Stimulated activated naive CD4-positive, alpha-beta T cell (primary cell): ENCODE data around the gene NECAP2.
A peak's percentile ranks its signal among the peaks of the same experiment; 100 is the strongest.
"Not testable (repeated sequence)": the region's sequence is repeated elsewhere in the genome, so short reads cannot be mapped to it uniquely, and the experiment has no call there.

Experiments used
- DNase-seq, 6 experiments: peaks; one replicate each; lab custom pipeline; 2025; lab: John Stamatoyannopoulos, UW

NECAP2 gene

DNA sequence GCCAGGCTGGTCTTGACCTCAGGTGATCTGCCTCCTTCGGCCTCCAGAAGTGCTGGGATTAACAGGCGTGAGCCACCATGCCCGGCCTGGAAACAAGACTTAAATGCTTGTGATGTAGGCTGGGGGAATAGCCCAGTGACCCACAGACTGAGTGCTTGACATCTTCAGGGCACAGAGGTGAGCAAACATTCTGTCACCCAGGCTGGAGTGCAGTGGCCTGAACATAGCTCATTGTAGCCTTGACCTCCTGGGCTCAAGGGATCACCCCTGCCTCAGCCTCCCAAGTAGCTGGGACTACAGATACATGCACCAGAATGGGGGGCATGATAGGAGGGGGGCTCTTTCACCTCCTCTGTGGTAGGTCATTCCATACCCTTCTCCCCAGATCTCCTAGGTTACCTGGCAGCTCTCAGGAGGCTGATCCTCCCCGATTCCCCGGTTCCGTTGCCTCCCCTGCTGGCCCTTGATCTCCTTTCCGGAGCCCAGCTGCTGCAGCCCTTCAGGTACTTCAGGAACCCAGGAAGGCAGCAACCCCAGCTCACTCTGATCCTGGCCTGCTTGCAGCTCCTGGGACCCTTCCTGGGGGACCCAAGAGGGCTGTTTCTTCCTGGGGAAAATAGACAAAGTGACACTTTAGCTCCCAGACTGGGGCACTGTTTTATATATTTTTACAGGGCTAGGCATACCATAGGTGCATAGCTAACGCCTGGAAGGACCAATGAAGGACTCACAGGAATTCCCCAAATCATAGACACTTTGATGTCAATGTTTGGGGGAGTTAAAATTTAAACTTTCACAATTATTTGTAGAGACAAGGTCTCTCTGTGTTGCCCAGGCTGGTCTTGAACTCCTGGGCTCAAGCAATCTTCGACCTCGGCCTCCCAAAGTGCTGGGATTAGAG lies 15.1 kb upstream of the NECAP2 start:
- no peak for DNase-seq

DNA sequence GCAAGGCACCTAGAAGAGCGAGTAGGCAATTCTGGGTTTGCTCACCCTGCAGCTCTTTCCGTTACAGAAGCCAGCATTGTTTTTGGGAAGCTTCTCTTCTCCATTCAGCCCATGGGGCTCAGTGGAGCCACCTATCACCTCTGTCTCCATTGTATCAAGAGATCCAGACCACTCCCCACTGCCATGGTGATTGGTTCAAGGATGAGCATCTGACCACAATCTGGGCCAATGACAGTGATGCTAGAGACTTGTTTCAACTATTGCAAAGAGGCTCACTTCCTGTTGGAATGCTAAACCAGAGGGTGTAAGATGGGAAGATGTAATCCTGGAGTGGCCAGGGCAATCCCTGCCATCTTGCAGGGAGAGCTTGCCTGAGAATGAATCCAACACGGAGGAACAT lies 9.9 kb upstream of the NECAP2 start:
- no peak for DNase-seq

DNA sequence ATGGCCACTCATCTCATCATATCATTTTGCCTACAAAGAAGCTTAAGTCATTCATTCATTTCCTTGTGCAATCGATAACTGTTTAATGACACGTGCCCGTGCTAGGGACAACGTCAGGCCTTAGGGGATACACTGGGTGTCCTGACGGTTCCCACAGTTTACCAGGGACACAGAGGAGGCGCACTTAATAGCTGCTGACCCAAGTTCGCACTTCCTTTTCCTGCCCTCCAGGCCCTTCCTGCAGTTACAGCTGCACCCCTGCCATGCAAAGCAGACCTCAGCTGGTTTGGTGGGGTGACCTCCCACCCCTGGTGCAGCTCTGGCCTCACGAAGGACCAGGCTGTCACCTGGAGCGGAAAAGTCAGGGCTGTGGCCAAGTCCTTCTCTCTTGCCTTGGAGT lies 7.5 kb upstream of the NECAP2 start:
- no peak for DNase-seq

DNA sequence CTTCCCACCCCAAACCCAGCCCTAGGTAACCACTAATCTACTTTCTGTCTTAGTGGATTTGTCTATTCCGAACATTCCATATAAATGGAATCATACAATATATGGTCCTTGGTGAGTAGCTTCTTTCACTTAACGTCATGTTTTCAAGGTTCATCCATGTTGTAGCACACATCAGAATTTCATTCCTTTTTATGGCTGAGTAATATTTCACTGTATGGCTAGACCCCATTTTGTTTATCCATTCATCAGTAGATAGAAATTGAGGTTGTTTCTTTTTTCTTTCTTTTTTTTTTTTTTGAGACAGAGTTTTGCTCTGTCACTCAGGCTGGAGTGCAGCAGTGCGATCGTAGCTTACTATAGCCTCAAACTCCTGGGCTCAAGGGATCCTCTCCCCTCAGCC lies 6.5 kb upstream of the NECAP2 start:
- no peak for DNase-seq

DNA sequence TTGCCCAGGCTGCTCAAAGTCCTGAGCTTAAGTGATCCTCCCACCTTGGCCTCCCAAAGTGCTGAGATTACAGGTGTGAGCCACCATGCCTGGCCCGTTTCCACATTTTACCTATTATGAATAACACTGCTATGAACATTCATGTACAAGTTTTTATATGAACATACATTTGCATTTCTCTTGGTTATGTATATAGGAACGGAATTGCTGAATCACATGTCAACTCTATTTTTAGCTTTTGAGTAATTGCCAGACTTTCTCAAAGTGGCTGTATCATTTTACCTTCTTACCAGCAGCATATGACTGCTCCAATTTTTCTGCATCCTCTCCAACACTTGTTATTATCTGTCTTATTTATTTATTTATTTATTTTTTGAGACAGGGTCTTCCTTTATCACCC lies 6.0 kb upstream of the NECAP2 start:
- DNase-seq = no peak

DNA sequence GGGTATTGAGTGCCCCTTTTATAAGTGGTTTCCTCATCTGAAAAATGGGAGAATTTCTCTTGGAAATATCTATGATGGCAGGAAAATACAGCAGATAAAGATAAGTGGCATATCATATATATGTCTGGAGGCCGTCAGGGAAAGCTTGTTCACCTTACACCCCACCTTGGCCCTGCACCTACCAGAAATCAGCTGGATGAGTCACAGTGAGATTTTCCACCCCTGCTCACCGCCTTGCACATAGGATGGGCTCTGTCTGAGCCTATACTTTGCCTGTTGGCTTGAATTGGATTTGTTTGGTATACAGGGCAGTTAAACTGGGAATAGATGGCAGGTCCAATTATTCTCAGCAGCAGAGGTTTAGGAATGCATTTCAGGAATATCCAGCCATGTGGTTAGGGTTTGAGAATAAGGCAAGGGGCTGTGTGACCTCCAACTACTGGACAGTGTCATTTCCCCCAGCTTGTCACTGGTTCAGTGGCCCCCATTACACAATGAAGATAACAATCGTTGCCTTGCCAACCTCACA lies 3.5 kb upstream of the NECAP2 start, which contains the start of gene SPATA21:
TSS of gene SPATA21 (minus strand) at position 479 of the 529 bp plus-strand sequence. CDS start 6,053 bp downstream, outside the sequence.
- DNase-seq = no peak

DNA sequence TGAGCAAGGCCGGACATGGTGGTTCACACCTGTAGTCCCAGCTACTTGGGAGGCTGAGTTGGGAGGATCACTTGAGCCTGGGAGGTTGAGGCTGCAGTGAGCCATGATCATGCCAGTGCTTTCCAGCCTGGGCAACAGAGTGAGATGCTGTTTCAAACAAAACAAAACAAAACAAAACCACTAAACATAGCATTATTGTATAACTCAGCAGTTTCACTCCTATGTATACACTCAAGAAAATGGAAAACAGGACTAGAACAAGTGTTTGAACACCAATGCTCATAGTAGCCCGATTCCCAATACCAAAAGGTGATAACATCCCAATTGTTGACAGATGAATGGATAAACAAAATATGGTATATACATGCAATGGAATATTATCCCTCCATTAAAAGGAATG lies 2.0 kb upstream of the NECAP2 start:
- DNase-seq = no peak

DNA sequence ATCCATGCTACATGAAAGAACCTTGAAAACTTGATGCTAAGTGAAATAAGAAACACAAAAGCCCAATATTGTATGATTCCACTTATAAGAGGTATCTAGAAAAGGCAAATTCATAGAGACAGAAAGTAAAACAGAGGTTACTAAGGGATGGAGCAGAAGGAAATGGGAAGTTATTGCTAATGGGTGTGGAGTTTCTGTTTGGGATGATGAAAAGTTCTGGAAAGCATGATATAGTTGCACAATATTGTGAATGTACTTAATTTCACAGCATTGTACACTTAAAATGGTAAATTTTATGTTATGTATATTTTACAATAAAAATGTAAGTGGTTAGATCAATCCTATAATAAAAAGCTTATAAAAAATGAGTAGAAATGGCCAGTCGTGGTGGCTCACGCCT lies 1.6 kb upstream of the NECAP2 start:
- DNase-seq = no peak

DNA sequence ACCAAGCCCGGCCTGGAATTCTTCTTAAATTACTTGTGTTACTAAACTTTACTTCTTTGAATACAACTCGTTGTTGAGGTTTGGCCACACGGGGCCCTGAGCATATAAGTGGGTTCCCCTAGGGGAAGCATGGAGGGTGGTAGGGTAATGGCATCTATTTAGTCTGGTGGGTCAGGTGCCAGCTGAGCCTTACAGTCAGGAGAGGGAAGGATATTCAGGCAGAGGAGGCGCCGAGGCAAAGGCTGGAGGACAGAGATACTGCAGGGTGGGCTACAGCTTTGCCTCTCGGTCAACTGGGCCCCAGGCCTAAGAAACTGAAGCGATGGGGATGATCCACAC lies 424 bp upstream of the NECAP2 start:
- DNase-seq = no peak

DNA sequence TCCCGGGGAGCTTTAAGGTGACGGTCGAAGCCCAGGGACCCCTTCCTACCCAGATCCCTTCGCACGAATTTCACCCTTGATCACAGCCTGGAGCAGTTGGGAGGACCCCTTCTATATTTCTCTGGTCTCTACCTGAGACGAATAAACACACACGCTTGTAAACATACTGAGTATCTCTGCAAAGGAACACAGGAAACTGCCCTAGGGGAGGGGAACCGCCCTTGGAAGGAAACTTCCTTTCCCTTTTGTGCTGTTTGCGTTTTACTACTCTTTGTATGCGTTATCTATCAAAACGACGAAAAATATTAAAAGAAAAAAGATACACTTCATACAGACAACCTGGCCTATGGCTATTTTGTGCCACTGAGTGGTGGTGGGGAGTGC lies 750 bp downstream of the NECAP2 start:
- DNase-seq = peak in 3 of 6 experiments; percentile 71 to 82 (median 72)

DNA sequence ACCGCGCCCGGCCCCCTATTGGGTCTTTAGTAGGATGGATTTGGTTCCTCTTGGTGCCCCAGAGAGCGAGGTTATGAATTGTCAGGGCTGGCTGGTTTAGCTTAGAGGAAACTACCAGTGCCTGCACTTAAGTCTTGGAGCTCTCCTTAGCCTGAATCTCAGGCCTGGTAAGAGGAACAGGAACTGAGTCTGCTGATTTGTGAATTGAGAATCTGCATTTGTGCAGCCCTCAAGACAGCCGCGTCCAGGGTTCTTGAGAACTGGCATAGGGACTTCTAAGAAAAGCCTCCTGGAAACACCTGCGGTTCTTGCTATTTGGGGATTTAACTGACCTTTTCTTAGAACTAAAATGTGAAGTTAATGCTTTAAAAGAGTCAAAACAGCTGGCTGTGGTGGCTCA lies 1.7 kb downstream of the NECAP2 start:
- peak in 1 of 6 experiments; percentile 2 for DNase-seq

DNA sequence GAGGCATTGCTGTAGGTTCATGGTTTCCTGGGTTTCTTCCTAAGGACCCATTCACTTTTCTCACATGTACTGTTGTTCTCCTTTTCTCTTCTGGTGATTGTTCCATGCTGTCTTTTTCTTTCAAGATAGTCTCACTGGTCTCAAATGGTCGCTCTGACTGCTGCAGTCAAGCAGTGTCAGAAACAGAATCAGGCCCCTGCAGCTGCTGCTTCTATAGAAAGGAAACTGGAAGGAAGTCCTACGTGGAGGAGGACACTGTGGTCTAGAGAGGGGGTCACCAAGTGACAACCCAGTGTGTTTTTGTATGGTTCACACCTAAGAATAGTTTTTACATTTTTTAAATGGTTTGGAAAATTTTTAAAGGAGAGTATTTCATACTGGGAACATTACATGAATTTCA lies 2.4 kb downstream of the NECAP2 start:
- no peak for DNase-seq

DNA sequence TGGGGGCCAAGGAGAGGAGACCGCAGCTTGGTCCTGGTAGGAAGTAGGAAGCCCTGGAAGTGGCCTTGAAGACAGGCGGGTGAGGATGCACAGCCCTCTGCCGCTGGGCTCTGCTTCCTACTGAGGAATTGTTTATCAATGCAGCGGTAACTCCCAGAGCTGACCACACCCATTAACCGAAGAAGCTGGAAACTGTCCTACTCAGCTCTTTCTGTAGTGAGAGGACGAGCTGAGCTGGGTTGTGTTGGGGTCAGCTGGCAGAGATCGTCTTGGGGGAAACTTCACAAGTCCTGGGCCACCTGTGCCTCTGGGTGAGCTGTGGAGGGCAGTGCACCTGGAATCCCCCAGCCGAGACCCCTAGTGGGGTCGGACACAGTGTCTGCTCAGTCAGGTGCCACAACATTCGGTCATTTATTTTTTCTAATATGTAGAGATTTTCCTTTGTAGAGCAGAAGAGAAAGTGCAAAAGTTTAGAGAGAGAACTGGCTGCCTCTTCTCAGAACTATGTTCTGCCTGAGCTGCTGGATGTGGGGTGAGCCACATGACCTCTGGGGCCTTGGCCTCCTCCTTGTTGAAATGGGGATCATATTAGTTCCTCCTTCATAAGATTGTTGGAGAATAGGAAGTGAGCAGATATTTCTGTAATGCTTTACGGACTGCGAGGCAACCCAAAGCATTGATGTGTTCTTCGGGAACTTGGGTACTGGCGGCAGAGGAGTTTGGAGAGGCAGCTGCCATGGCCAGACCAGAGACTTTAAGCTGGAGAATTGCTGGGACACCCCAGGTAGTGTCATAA lies 3.6 kb downstream of the NECAP2 start:
- DNase-seq = no peak

DNA sequence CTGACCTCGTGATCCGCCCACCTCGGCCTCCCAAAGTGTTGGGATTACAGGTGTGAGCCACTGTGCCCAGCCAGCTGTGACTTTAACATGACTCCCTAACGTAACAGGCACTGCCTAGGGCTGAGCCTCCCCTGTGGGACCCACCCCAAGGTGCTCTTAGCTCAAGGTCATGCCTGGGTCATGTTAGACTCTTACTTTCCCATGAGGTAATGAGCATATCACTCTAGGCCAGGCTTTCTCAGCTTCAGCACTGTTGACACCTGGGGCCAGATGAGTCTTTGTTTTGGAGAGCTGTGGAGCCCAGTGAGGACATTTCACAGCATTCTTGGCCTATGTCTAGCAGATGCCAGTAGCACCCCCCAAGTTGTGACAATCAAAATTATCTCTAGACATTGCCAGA lies 4.5 kb downstream of the NECAP2 start:
- DNase-seq = no peak

DNA sequence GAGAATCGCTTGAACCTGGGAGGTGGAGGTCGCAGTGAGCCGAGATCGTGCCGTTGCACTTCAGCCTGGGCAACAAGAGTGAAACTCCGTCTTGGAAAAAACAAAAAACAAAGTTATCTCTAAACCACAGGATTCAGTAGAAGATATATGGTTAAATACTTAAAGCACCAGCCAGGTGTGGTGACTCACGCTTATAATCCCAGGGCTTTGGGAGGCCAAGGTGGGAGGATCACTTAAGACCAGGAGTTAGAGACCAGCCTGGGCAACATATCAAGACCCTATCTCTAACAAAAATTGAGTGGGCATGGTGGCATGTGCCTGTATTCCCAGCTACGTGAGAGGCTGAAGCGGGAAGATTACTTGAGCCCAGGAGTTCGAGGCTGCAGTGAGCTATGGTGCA lies 5.6 kb downstream of the NECAP2 start:
- DNase-seq = no peak

DNA sequence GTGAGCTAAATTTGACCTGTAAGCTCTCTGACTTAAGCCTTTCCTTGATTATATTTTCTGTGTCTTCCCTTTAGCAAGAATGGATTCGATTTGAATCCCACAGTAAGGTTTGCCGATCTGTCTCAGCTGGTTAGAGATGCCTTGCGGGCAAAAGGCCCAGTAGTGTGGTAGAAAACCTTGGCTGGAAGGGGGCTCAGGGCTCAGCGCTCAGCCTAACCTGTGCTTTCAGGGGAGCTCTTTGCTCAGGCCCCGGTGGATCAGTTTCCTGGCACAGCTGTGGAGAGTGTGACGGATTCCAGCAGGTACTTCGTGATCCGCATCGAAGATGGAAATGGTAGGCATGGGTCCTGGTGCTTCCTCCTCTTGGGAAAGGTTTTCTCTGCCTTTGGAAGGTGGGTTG lies 7.1 kb downstream of the NECAP2 start:
- DNase-seq = no peak

DNA sequence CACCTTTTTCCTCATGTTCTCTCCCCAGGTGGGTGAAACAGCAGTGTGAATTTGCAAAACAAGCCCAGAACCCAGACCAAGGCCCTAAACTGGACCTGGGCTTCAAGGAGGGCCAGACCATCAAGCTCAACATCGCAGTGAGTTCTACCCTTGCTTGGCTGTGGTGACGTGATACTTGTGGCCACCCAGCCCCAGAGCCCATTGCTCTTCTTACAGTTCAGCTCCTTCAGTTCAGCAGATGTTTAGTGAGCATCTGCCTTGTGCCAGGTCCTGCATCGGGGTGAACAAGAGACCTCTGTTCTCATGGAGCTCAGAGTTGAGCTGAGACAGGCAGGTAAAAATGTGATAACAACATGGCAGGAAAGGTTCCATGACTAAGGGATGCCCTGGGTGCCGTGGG lies 8.5 kb downstream of the NECAP2 start:
- DNase-seq = no peak

DNA sequence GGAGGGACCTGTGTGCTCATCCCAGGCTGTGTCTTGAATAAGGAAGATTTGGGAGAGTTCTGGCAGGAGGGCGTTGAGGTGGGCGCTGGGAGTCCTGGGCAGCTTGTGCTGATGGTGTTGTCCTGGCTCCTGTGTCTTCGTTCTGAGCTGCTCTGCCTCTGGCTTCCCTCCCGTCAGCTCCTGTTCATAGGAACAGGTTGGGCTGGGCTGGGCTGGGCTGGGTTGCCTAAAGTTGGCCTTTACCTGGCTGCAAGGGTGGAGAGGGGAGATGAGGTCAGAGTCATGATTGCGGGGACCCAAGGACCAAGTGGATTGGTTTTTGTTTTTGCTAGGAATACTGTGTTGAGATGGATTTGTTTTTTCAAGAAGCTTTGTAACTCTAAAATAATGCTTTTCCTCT lies 9.1 kb downstream of the NECAP2 start:
- no peak for DNase-seq

DNA sequence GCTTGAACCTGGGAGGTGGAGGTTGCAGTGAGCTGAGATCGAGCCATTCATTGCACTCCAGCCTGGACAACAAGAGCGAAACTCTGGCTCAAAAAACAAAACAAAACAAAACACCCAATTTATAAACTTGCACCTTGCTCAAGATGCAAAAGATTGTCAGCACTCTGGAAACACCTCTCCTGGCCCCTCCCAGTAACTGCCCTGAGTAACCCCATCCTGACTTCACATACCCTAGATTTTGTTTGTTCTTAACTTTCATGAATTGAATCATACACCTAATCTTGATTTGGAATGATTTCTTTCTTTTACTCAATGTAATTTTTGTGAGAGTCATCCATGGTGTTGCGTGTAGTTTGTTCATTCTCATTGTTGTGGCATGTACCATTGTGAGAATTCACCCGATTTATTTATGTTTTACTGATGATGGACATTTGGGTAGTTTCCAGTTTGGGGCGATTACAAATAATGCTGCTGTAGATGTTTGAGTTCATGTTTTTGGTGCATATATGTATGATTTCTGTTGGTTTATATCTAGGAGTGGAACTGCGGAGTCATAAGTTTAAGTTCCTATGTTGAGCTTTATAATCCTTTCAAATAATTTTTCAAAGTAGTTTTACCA lies 10.4 kb downstream of the NECAP2 start:
- DNase-seq = no peak

DNA sequence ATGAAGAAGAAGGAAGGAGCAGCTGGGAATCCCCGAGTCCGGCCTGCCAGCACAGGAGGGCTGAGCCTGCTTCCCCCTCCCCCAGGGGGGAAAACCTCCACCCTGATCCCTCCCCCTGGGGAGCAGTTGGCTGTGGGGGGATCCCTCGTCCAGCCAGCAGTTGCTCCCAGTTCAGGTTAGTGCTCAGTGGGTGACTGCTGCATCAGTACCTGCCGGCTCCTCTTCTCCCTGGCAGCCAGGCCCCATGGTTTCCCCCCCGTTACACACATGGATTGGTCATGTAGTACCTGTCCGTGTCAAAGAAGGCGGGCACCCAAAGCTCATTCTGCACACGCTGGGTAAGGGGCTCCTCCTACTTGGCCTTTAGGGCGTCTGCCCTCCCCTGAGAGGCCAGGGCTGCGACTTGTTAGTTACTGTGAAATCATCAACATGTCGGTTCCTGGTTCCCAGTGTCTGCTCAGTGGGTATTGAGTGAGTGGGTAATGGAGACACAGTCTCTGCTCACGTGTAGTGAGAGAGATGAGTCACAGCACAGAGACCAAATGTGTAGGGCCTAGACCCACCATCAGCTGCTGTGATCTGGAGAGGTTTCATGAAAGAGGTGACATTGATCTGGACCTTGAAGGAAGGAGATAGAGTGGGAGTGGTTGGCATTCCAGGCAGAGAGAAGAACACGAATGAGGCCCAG lies 11.5 kb downstream of the NECAP2 start:
- no peak for DNase-seq

DNA sequence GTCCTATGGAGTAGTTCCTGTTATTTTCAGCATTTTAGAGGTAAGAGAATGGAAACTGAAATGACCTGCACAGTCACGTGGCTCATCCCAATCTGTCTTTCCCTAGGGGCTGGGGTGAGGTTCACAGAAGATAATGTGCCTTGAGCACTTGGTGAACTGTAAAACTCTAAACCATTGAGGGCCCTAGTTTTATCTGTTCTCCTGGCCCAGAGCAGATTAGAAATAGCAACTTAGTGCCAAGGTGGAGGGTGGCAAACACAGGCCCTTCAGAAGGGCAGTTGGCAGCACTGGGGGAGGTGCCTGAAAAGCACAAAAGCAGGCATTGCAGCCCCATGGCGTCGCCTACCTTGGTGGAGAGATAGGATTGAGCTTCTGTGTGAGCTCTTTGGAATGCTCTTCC lies 14.4 kb downstream of the NECAP2 start:
- not testable (repeated sequence) for DNase-seq

DNA sequence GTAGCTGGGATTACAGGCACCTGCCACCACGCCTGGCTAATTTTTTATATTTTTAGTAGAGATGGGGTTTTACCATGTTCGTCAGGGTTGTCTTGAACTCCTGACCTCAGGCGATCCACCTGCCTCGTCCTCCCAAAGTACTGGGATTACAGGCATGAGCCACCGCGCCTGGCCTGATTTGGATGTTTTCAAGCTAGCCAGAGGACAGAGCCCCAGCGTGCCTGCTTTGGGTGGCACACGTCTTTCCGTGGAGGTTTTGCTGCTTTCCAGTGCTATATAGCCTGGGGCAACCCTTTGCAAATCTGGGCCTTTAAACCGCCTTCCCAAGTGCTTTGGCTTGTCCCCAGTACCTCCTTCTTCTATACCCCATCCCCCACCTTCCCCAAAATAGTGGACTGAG lies 15.6 kb downstream of the NECAP2 start:
- DNase-seq = not testable (repeated sequence)
